AG09319 (cell line): ENCODE measurements around the gene PAXX.
A peak's percentile ranks its signal among the peaks of the same experiment; 100 is the strongest.

Experiments used
- DNase-seq: peaks from one replicate; pipeline ENCODE4 v3.0.0-alpha.2; 2010; ENCODE audit warnings: low read depth; ENCODE audit errors: extremely low read depth
- CTCF ChIP-seq: IDR thresholded peaks from 2 replicates; pipeline ENCODE4 v1.5.1; 2011; ENCODE audit warnings: low read depth, mild to moderate bottlenecking, inconsistent platforms, low read length, moderate library complexity

PAXX gene

GRCh38 chr9:136946228-136947027 lies 45.8 kb upstream of the PAXX start:
- no peak for DNase-seq
- TF ChIP-seq CTCF, result no peak

- TF ChIP-seq CTCF, result no peak
- DNase-seq, result no peak
These were observed 45.0 kb upstream of the PAXX start for GRCh38 chr9:136947028-136947891.

GRCh38 chr9:136947955-136948510 lies 44.2 kb upstream of the PAXX start:
- peak; percentile 47 for TF ChIP-seq CTCF
- no peak for DNase-seq

- DNase-seq, result no peak
- no peak for TF ChIP-seq CTCF
These were observed 42.9 kb upstream of the PAXX start for GRCh38 chr9:136949239-136949816.

GRCh38 chr9:136949817-136950655 lies 42.2 kb upstream of the PAXX start:
- DNase-seq, result peak; percentile 31
- TF ChIP-seq CTCF, result no peak

GRCh38 chr9:136950656-136951276 lies 41.5 kb upstream of the PAXX start:
- TF ChIP-seq CTCF, result no peak
- no peak for DNase-seq
